ENCODE results near the gene ITGA3.

Gene ITGA3

DNA sequence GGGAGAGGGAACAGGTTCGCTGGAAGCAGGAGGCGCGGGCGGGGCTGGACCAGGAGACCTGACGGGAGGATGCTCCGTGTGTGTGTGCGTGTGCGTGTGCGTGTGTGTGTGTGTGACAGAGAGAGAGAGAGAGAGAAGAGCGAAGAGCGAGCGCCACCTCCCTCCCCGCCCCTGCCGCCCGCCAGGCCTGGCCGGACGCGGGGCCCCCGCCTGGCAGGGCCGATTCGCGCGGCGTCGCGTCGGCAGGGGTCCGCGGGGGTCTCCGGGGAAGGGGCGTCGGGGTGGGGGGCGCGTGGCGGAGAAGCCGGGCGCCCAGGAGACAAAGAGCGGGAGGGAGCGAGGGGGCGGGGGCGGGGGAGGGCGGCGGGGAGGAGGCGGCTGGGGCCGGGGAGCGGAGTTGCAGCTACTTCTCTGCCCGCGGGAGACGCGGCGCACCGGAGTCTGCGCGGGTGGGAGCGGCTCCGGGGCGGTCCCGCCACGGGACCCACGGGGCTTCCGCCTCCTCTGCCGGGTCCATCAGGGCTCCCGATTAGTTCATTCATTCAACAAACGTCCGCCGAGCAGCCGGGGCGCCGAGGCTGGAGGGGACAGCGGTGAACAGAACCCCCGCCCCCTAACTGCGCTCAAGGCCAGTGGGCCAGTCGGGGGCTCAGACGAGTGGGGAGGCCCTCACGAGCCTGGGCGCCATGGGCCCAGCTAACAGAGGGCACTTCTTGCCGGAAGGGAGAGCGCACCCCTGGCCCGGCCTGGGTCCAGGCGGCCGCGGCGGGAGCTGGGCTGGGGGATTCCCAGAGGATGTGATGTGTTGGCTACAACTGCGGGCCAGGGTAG is 74.0 kb downstream of the ITGA3 start, which contains the start of gene SAMD14:
SAMD14 (minus strand) TSS at position 433 of the 831 bp plus-strand sequence. CDS start 5,201 bp downstream, outside the sequence.
- peak; percentile 62 for DNase-seq (ENCODE audit: low read depth)

DNA sequence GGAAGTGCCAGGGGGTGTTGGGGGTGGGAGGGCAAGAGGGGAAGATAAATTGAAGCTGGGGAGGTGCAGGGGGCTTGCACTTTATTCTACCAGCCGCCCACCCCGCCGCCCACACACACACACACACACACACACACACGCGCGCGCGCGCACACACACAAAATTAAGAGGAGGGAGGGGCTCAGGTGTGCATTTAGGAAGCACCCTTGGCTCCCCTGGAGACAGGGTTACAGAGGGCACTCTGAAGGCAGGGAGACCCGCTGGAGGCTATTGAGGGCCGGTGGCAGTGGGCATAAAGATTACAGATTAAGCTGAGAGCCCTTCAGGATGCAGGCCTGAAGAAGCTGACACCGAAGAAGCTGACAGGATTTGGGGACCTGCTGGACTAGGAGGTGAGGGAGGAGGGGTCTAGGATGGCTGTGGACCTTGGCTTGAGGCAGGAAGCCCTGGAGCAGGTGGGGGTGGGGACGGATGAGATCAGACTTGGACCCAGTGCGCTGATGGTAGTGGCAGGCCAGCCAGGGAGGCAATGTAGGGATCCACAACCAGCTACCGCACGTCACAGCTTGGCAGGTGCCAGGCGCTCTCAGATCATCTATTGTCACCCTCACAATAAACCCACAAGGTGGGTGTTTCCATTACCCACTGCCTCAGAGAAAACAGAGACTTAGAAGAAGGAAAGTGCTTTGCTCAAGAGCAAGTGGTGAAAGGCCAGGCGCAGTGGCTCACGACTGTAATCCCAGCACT is 74.8 kb downstream of the ITGA3 start:
- no peak for DNase-seq (ENCODE audit: low read depth)

GRCh38 chr17:50132104-50132794 is 76.3 kb downstream of the ITGA3 start:
- DNase-seq (ENCODE audit: low read depth), result no peak

- peak; percentile 53 for DNase-seq (ENCODE audit: low read depth)
These were observed 77.3 kb downstream of the ITGA3 start for GRCh38 chr17:50133028-50133768.

GRCh38 chr17:50133769-50134099 is 77.8 kb downstream of the ITGA3 start:
- DNase-seq (ENCODE audit: low read depth), result no peak

GRCh38 chr17:50134206-50135110 is 78.5 kb downstream of the ITGA3 start:
- DNase-seq (ENCODE audit: low read depth), result no peak

DNA sequence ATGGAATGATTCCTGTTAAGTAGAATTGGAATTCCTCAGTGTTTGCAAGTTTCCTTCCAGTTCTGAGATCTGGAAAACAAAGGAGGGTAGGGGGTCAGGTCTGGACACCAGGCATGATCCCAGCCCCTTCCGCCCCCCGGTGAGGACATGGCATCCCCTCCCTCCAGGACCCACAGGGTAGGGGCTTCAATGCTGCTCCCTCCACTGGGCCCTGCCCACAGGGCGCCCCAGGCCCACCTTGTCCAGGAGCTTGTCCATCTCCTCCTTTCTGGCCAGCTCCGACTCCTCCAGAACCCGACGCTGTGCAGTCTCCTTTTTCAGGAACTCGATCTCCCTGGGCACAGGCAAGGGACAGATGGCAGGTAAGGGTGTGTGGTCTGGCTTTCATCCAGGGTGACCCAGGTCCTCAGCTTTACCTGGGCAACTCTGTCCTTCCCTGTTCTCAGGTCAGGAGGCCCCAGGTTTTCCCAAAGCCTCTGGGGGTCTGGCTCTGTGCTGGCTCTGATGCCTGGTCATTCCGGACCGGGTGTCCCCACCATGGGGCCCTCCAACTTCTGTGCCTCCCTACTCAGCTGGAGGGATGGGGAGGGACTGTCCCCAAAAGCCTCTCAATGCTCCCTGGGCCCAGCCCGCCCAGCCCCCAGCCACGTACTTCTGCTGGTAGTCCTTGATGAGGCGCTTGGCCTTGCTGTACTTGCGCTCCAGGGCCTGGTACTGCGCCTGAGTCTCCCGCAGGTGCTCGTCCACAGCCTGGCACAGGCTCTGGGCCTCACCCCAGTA is 79.6 kb downstream of the ITGA3 start:
- DNase-seq (ENCODE audit: low read depth), result no peak

GRCh38 chr17:50136096-50136687 is 80.3 kb downstream of the ITGA3 start:
- DNase-seq (ENCODE audit: low read depth), result no peak

DNA sequence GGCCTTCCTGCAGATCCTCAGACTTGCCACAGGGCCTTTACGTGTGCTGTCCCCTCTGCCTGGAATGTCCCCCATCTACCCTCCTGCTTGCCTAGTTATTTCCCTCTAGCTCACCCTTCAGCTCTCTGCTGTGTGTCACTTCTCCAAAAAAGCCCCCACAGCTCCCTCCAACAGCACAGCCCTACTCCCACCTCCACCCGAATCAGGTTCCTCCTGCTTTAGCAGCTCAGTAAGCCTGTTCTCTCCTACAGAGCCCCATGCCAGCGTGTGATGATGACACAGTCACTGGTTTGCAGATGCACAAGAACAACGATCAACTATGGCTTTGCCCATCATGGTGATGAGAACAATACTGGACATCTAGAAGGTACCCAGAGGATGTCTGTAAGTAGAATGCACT is 81.1 kb downstream of the ITGA3 start:
- no peak for DNase-seq (ENCODE audit: low read depth)

DNA sequence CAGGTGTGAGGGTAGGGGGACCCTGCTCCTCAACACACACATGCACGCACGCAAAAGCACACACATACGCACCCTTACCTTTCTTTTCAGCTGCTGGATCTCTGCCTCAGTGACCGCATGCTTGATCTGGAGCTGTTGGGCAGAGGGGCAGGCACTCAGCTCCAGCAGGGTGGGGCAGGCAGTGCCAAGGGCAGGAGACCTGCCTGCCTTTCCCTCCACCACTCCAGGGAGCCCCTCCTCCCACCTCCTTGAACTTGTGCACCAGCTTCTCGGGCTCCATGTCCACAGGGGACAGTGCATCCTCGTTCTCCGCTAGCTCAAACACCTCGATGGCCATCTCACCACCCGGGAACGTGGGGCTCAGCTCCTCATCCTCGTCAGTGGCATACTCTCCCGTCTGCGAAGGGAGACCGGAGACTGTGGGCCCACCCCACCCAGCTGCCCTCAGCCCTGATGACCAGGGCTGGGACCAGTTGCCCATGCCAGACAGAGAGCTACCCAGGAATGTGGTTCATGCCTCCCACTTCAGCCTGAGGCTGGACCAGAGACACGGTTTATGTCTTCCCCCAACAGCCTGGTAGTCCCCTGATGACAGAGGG is 83.4 kb downstream of the ITGA3 start:
- no peak for DNase-seq (ENCODE audit: low read depth)

All from fibroblast of gingiva (primary cell).